Bronchial epithelial cell (primary cell): ENCODE results near the gene SH3TC2. TPM values are rescaled to one million over a fixed set of nuclear protein-coding genes. Genes with fewer than 3 reads are reported as not detected.

Experiments used
- DNase-seq: peaks from one replicate; pipeline ENCODE4 v3.0.0-alpha.2; 2010; ENCODE audit warnings: low read depth
- FAIRE-seq: peaks from 2 replicates; lab custom pipeline; 2011; peaks lifted over from hg19 to GRCh38; lab: Jason Lieb, UNC
- H3K27me3 ChIP-seq: 2 replicates; pipeline ENCODE4 v1.5.1; 2011; ENCODE audit warnings: low read length; ENCODE audit not compliant: control insufficient read depth, insufficient read depth
- H3K36me3 ChIP-seq: 2 replicates; pipeline ENCODE4 v1.5.1; 2011; ENCODE audit warnings: low read length; ENCODE audit not compliant: control insufficient read depth, insufficient read depth
- H3K4me3 ChIP-seq: 2 replicates; pipeline ENCODE4 v1.5.1; 2011; ENCODE audit warnings: mild to moderate bottlenecking, low read depth, low read length, control low read depth
- CTCF ChIP-seq: IDR thresholded peaks from 2 replicates; pipeline ENCODE4 v1.5.1; 2011; ENCODE audit warnings: mild to moderate bottlenecking, moderate library complexity, low read length, control low read depth, inconsistent platforms; ENCODE audit not compliant: insufficient read depth, severe bottlenecking
- total RNA-seq: library from RNA; depleted of rRNA; stranded (reverse); fragments of >200 nt; gene quantifications from 2 replicates; pipeline ENCODE4 v1.2.1, GENCODE V29; 2014

Gene SH3TC2
- total RNA-seq, 1 donor from 2014 or later = 4.7 TPM

- FAIRE-seq (no peak), DNase-seq (peak; percentile 48)
- TF ChIP-seq CTCF = no peak
- Histone ChIP-seq H3K4me3 (no peak overlapping the region), H3K27me3 (no peaks in the 10 kb centered on the region), H3K36me3 (no peaks in the 10 kb centered on the region)
These were observed 96.5 kb downstream of the SH3TC2 start for GRCh38 chr5:148966348-148966747.

DNA sequence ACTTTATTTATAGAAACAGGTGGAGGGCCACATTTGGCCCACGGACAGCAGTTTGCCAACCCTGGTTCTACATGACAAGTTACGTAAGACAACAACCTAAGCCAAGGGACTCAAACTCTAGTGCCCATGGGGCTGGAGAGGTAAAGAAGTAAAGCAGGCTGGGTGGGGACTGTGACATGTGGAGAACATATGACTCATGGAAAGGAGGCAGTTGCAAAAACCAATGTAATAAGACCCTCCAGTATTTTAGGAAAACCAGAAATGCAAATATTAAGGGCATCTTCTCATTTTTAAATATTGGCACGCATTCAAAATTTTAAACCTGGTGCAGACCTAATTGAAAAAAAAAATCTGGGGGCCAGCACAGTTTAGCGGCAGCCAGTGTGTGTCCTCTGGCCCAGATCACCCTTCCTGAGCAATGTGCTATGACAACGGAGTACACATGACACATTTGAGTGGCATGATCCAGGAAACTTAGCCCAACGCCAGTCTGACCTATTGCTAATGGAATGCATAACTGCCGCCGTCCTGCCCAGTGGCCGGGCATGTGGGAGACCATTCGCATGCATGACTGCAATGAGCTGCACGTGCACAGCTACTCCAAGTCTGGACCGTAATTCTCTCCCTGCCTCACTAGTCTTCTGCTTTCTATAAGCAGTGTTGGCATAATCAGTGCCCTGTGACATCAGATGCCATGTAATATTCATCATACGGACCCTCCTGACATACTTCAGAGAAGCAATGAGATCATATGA lies 97.2 kb downstream of the SH3TC2 start:
- peak; percentile 95 for FAIRE-seq
- no peak for TF ChIP-seq CTCF

GRCh38 chr5:148963664-148964063 lies 99.2 kb downstream of the SH3TC2 start:
- FAIRE-seq (no peak), DNase-seq (no peak)
- no peak overlapping the region for H3K4me3 ChIP-seq
- no peak for TF ChIP-seq CTCF
- H3K36me3 ChIP-seq = no peaks in the 10 kb centered on the region
- H3K27me3 ChIP-seq = no peaks in the 10 kb centered on the region

More for the DNA sequence above, 97.2 kb downstream of the SH3TC2 start:
- DNase-seq = peak; percentile 98
- no peaks in the 10 kb centered on the region for H3K27me3 ChIP-seq
- H3K4me3 ChIP-seq = no peak overlapping the region
- H3K36me3 ChIP-seq = no peaks in the 10 kb centered on the region

GRCh38 chr5:148962761-148963324 lies 100.0 kb downstream of the SH3TC2 start:
- FAIRE-seq (no peak), DNase-seq (no peak)
- no peak overlapping the region for H3K4me3 ChIP-seq
- no peaks in the 10 kb centered on the region for H3K27me3 ChIP-seq
- TF ChIP-seq CTCF = no peak
- H3K36me3 ChIP-seq = no peaks in the 10 kb centered on the region

- no peak overlapping the region for H3K4me3 ChIP-seq
- no peak for TF ChIP-seq CTCF
- no peaks in the 10 kb centered on the region for H3K36me3 ChIP-seq
- H3K27me3 ChIP-seq = no peaks in the 10 kb centered on the region
- peak; percentile 62 for FAIRE-seq
- no peak for DNase-seq
These were observed 100.7 kb downstream of the SH3TC2 start for GRCh38 chr5:148962200-148962550.
